Cardiac muscle cell (in vitro differentiated cells and primary cell): ENCODE data around the gene NNT. TPM values are rescaled to one million over a fixed set of nuclear protein-coding genes. Genes with fewer than 3 reads are reported as not detected.
A peak's percentile ranks its signal among the peaks of the same experiment; 100 is the strongest.
"Not testable (repeated sequence)": the region's sequence is repeated elsewhere in the genome, so short reads cannot be mapped to it uniquely, and the experiment has no call there.

Experiments used
- DNase-seq, 2 donors: peaks; one replicate each; pipeline versions ENCODE4 v3.0.0 to v3.0.0-alpha.2; 2010 to 2017; ENCODE audit warnings: low read depth in 1 of 2, low spot score in 1 of 2
- H3K27ac ChIP-seq: fragments of 200-600 bp; sonication (generic); 2 replicates; pipeline ENCODE4 v1.5.1; 2016
- H3K27me3 ChIP-seq: fragments of 200-600 bp; sonication (generic); 2 replicates; pipeline ENCODE4 v1.6.0; 2016; ENCODE audit warnings: control low read depth
- H3K36me3 ChIP-seq: fragments of 200-600 bp; sonication (generic); 2 replicates; pipeline ENCODE4 v1.5.1; 2016; ENCODE audit warnings: control low read depth
- H3K4me1 ChIP-seq: fragments of 200-600 bp; sonication (generic); 2 replicates; pipeline ENCODE4 v1.8.1; 2017; ENCODE audit warnings: low read depth, mild to moderate bottlenecking, mixed run types
- H3K4me3 ChIP-seq: fragments of 200-600 bp; sonication (generic); 2 replicates; pipeline ENCODE4 v1.5.1; 2016; ENCODE audit warnings: mild to moderate bottlenecking
- H3K9me3 ChIP-seq: fragments of 200-600 bp; sonication (generic); 2 replicates; pipeline ENCODE4 v1.5.1; 2017; ENCODE audit warnings: low read depth, mild to moderate bottlenecking, control low read depth
- polyA plus RNA-seq: library from polyadenylated mRNA; unstranded; fragments of >200 nt; fragmentation: Nextera tagmentation; extraction: Ambion mirVana; gene quantifications from 2 replicates; pipeline ENCODE4 v1.2.1, GENCODE V29; 2016
- total RNA-seq: library from RNA; depleted of rRNA; stranded (reverse); fragments of >200 nt; gene quantifications from 2 replicates; pipeline ENCODE4 v1.2.3, GENCODE V29; 2016
- TF ChIP-seq, protein P1 (sequence below): IDR thresholded peaks from 2 replicates; pipeline ENCODE4 v1.5.1; 2012; ENCODE audit warnings: low read depth, mild to moderate bottlenecking, low read length

The NNT gene
- total and polyA plus RNA-seq, 2 experiments from 2014 or later: 103 to 123 TPM

GRCh38 chr5:43691893-43692292 is 88.9 kb downstream of the NNT start:
- DNase-seq: no peak

GRCh38 chr5:43693411-43693810 is 90.4 kb downstream of the NNT start:
- H3K36me3 ChIP-seq: no peaks in the 10 kb centered on the region
- H3K4me3 ChIP-seq: no peak overlapping the region
- TF ChIP-seq, protein P1, sequence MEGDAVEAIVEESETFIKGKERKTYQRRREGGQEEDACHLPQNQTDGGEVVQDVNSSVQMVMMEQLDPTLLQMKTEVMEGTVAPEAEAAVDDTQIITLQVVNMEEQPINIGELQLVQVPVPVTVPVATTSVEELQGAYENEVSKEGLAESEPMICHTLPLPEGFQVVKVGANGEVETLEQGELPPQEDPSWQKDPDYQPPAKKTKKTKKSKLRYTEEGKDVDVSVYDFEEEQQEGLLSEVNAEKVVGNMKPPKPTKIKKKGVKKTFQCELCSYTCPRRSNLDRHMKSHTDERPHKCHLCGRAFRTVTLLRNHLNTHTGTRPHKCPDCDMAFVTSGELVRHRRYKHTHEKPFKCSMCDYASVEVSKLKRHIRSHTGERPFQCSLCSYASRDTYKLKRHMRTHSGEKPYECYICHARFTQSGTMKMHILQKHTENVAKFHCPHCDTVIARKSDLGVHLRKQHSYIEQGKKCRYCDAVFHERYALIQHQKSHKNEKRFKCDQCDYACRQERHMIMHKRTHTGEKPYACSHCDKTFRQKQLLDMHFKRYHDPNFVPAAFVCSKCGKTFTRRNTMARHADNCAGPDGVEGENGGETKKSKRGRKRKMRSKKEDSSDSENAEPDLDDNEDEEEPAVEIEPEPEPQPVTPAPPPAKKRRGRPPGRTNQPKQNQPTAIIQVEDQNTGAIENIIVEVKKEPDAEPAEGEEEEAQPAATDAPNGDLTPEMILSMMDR: no peak
- H3K4me1 ChIP-seq: no peaks in the 10 kb centered on the region
- no peak overlapping the region for H3K27ac ChIP-seq
- no peaks in the 10 kb centered on the region for H3K27me3 ChIP-seq
- DNase-seq: no peak
- no peaks in the 10 kb centered on the region for H3K9me3 ChIP-seq

More at GRCh38 chr5:43691893-43692292, 88.9 kb downstream of the NNT start:
- TF ChIP-seq, protein P1: no peak
- no peaks in the 10 kb centered on the region for H3K4me1 ChIP-seq
- no peaks in the 10 kb centered on the region for H3K27me3 ChIP-seq
- H3K4me3 ChIP-seq: no peak overlapping the region
- H3K27ac ChIP-seq: no peak overlapping the region
- no peaks in the 10 kb centered on the region for H3K9me3 ChIP-seq
- no peaks in the 10 kb centered on the region for H3K36me3 ChIP-seq

GRCh38 chr5:43694027-43694426 is 91.0 kb downstream of the NNT start:
- Histone ChIP-seq H3K4me1 (no peaks in the 10 kb centered on the region), H3K36me3 (no peaks in the 10 kb centered on the region), H3K27me3 (no peaks in the 10 kb centered on the region), H3K27ac (no peak overlapping the region), H3K9me3 (no peaks in the 10 kb centered on the region), H3K4me3 (no peak overlapping the region)
- TF ChIP-seq, protein P1: no peak
- DNase-seq: peak in 1 of 2 donors; percentile 11

DNA sequence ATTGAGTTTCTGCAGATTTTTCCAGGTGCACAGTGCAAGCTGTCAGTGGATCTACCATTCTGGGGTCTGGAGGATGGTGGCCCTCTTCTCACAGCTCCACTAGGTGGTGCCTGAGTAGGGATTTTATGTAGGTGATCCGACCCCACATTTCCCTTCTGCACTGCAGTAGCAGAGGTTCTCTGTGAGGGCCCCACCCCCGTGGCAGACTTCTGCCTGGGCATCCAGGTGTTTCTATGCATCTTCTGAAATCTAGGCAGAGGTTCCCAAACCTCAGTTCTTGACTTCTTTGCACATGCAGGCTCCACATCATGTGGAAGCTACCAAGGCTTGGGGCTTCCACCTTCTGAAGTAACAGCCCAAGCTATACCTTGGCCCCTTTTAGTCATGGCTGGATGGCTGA is 93.5 kb downstream of the NNT start:
- not testable (repeated sequence) for H3K4me3 ChIP-seq, H3K9me3 ChIP-seq, DNase-seq, H3K4me1 ChIP-seq, H3K27me3 ChIP-seq, H3K36me3 ChIP-seq, H3K27ac ChIP-seq

GRCh38 chr5:43699910-43700309 is 96.9 kb downstream of the NNT start:
- no peak overlapping the region for H3K4me3 ChIP-seq
- no peaks in the 10 kb centered on the region for H3K36me3 ChIP-seq
- no peaks in the 10 kb centered on the region for H3K27me3 ChIP-seq
- no peak for DNase-seq
- TF ChIP-seq, protein P1: no peak
- peak overlapping the region; percentile 67 for H3K27ac ChIP-seq
- no peaks in the 10 kb centered on the region for H3K9me3 ChIP-seq
- H3K4me1 ChIP-seq: peaks cover 7% of the 10 kb centered on the region

DNA sequence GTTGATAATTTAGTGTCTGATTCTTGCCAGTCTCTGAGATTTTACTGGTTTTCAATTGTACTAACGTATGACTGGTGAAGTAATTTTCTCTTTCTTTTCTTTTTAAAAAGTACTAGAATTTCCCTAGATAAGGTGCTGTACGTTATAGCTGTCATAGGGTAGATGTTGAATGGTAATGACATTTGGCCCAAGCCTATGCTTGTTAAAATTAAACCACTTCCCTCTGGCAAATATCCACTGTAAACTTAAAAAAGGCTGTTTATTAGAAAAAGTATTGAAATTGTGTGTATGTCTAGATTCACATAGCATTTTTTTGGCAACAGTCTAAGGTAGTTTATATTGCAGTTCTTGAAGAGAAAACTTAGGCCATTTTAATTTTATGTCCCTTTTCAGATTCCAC is 97.6 kb downstream of the NNT start:
- TF ChIP-seq, protein P1: no peak
- Histone ChIP-seq H3K27ac (no peak overlapping the region), H3K36me3 (no peaks in the 10 kb centered on the region), H3K4me3 (no peak overlapping the region), H3K4me1 (peaks cover 14% of the 10 kb centered on the region), H3K27me3 (no peaks in the 10 kb centered on the region), H3K9me3 (no peaks in the 10 kb centered on the region)
- DNase-seq: no peak
